ENCODE results near the gene MRGPRX1.
"Not testable (repeated sequence)": the region's sequence is repeated elsewhere in the genome, so short reads cannot be mapped to it uniquely, and the experiment has no call there.

MRGPRX1 gene
- 0 reads per million in 2 donors for total RNA-seq

- no peak for DNase-seq
Measured at GRCh38 chr11:18939314-18939713, at the start of gene MRGPRX1. Gene MRGPRX1 (minus strand): TSS chr11:18939414. CDS start chr11:18934784, 4,630 bp downstream.

GRCh38 chr11:18987454-18988231 lies 48.4 kb upstream of the MRGPRX1 start:
- DNase-seq: no peak

GRCh38 chr11:18986744-18987143 lies 47.5 kb upstream of the MRGPRX1 start:
- no peak for DNase-seq

GRCh38 chr11:18981897-18982296 lies 42.7 kb upstream of the MRGPRX1 start:
- DNase-seq: no peak

- no peak for DNase-seq
Measured at GRCh38 chr11:18974192-18974591, 35.0 kb upstream of the MRGPRX1 start.

- no peak for DNase-seq
Measured at GRCh38 chr11:18972336-18972735, 33.1 kb upstream of the MRGPRX1 start.

GRCh38 chr11:18969720-18970119 lies 30.5 kb upstream of the MRGPRX1 start:
- DNase-seq: no peak

- no peak for DNase-seq
Measured at GRCh38 chr11:18958221-18958910, 19.2 kb upstream of the MRGPRX1 start.

- no peak for DNase-seq
Measured at GRCh38 chr11:18956630-18957029, 17.4 kb upstream of the MRGPRX1 start.

GRCh38 chr11:18936002-18936673 lies 3.1 kb downstream of the MRGPRX1 start:
- no peak for DNase-seq

GRCh38 chr11:18934195-18934814 lies 4.9 kb downstream of the MRGPRX1 start:
- DNase-seq: no peak

- no peak for DNase-seq
Measured at GRCh38 chr11:18927550-18928322, 11.5 kb downstream of the MRGPRX1 start.

- DNase-seq: not testable (repeated sequence)
Measured at GRCh38 chr11:18925426-18925825, 13.8 kb downstream of the MRGPRX1 start.

GRCh38 chr11:18912883-18913282 lies 26.3 kb downstream of the MRGPRX1 start:
- DNase-seq: no peak

GRCh38 chr11:18907391-18907790 lies 31.8 kb downstream of the MRGPRX1 start:
- no peak for DNase-seq

GRCh38 chr11:18900637-18901036 lies 38.6 kb downstream of the MRGPRX1 start:
- DNase-seq: not testable (repeated sequence)

- DNase-seq: not testable (repeated sequence)
Measured at GRCh38 chr11:18900151-18900611, 39.0 kb downstream of the MRGPRX1 start.

GRCh38 chr11:18891712-18892111 lies 47.5 kb downstream of the MRGPRX1 start:
- not testable (repeated sequence) for DNase-seq

GRCh38 chr11:18890615-18891014 lies 48.6 kb downstream of the MRGPRX1 start:
- no peak for DNase-seq
